Trophoblast cell (in vitro differentiated cells and primary cell): ENCODE results near the gene TTLL12.

Source experiments
- DNase-seq, 2 donors: peaks; one replicate each; pipeline ENCODE4 v3.0.0-alpha.2; 2016
- H2AFZ ChIP-seq: 2 replicates; pipeline ENCODE4 v1.6.1; 2013; ENCODE audit warnings: low read length, moderate library complexity, mild to moderate bottlenecking; ENCODE audit not compliant: insufficient read depth, poor library complexity
- H2AK5ac ChIP-seq: 2 replicates; pipeline ENCODE4 v1.6.1; 2013; ENCODE audit warnings: mild to moderate bottlenecking, low read length
- H2BK120ac ChIP-seq: 2 replicates; pipeline ENCODE4 v1.6.1; 2013; ENCODE audit warnings: low read length, mild to moderate bottlenecking, moderate library complexity; ENCODE audit not compliant: insufficient read depth, poor library complexity
- H2BK12ac ChIP-seq: 2 replicates; pipeline ENCODE4 v1.6.1; 2013; ENCODE audit warnings: mild to moderate bottlenecking, low read length, moderate library complexity
- H2BK5ac ChIP-seq: 2 replicates; pipeline ENCODE4 v1.6.1; 2013; ENCODE audit warnings: low read length, low read depth, moderate library complexity, mild to moderate bottlenecking; ENCODE audit not compliant: poor library complexity
- H3K14ac ChIP-seq: 2 replicates; pipeline ENCODE4 v1.6.1; 2013; ENCODE audit warnings: mild to moderate bottlenecking, low read length
- H3K18ac ChIP-seq: 2 replicates; pipeline ENCODE4 v1.6.1; 2013; ENCODE audit warnings: mild to moderate bottlenecking, low read length
- H3K23ac ChIP-seq: 2 replicates; pipeline ENCODE4 v1.6.1; 2013; ENCODE audit warnings: low read length
- H3K27ac ChIP-seq: 2 replicates; pipeline ENCODE4 v1.5.1; 2013; ENCODE audit warnings: low read depth, mild to moderate bottlenecking, inconsistent platforms, low read length, moderate library complexity
- H3K27me3 ChIP-seq: 2 replicates; pipeline ENCODE4 v1.6.1; 2013; ENCODE audit warnings: inconsistent platforms, mild to moderate bottlenecking, low read length, moderate library complexity; ENCODE audit not compliant: insufficient read depth
- H3K36me3 ChIP-seq, 2 experiments: 1 replicate in 1 of 2; 2 replicates in 1 of 2; pipeline ENCODE4 v1.6.1; 2013; ENCODE audit warnings: low read length in 2 of 2, mild to moderate bottlenecking in 2 of 2, moderate library complexity in 1 of 2; ENCODE audit not compliant: insufficient read depth in 2 of 2, control insufficient read depth in 1 of 2
- H3K4ac ChIP-seq: 2 replicates; pipeline ENCODE4 v1.6.1; 2013; ENCODE audit warnings: low read depth, mild to moderate bottlenecking, low read length, moderate library complexity
- H3K4me1 ChIP-seq, 2 experiments: 1 replicate in 1 of 2; 2 replicates in 1 of 2; pipeline ENCODE4 v1.6.1; 2013; ENCODE audit warnings: low read length in 2 of 2, mild to moderate bottlenecking in 2 of 2, moderate library complexity in 1 of 2; ENCODE audit not compliant: insufficient read depth in 2 of 2, control insufficient read depth in 1 of 2
- H3K4me2 ChIP-seq: 2 replicates; pipeline ENCODE4 v1.6.1; 2013; ENCODE audit warnings: inconsistent platforms, mild to moderate bottlenecking, low read length, moderate library complexity
- H3K4me3 ChIP-seq: 2 replicates; pipeline ENCODE4 v1.5.1; 2013; ENCODE audit warnings: mild to moderate bottlenecking, low read depth, low read length, inconsistent platforms
- H3K79me1 ChIP-seq: one replicate; pipeline ENCODE4 v1.6.1; 2013; ENCODE audit warnings: low read length
- H3K79me2 ChIP-seq: 2 replicates; pipeline ENCODE4 v1.6.1; 2013; ENCODE audit warnings: low read length, mild to moderate bottlenecking; ENCODE audit not compliant: control insufficient read depth, insufficient read depth, poor library complexity
- H3K9ac ChIP-seq: 2 replicates; pipeline ENCODE4 v1.6.1; 2013; ENCODE audit warnings: mild to moderate bottlenecking, low read length
- H3K9me3 ChIP-seq: 2 replicates; pipeline ENCODE4 v1.6.1; 2013; ENCODE audit warnings: low read depth, mild to moderate bottlenecking, control low read depth, inconsistent platforms, low read length; ENCODE audit not compliant: insufficient read depth
- H4K12ac ChIP-seq: 2 replicates; pipeline ENCODE4 v1.6.1; 2013; ENCODE audit warnings: low read depth, mild to moderate bottlenecking, low read length, moderate library complexity
- H4K8ac ChIP-seq: 2 replicates; pipeline ENCODE4 v1.6.1; 2013; ENCODE audit warnings: low read depth, mild to moderate bottlenecking, low read length, moderate library complexity
- H4K91ac ChIP-seq: one replicate; pipeline ENCODE4 v1.6.1; 2013; ENCODE audit warnings: low read depth, mild to moderate bottlenecking, low read length, moderate library complexity
- WGBS: extraction: QIAGEN DNeasy Blood & Tissue Kit; methylation state at CpG from one replicate; pipeline ENCODE4 v1.1.7; 2013; ENCODE audit warnings: missing lambda C conversion rate; ENCODE audit not compliant: insufficient read length, insufficient coverage; ENCODE audit errors: extremely low coverage; 5-methylcytosine and 5-hydroxymethylcytosine counted together

The TTLL12 gene

GRCh38 chr22:43157874-43158546 lies 28.9 kb downstream of the TTLL12 start:
- no peak overlapping the region for H3K27ac ChIP-seq
- no peak overlapping the region for H4K91ac ChIP-seq
- H3K79me1 ChIP-seq = no peaks in the 10 kb centered on the region
- DNase-seq = no peak
- no peak overlapping the region for H2AK5ac ChIP-seq
- H3K9ac ChIP-seq = no peak overlapping the region
- H3K23ac ChIP-seq = no peak overlapping the region
- H3K36me3 ChIP-seq = no peaks in the 10 kb centered on the region
- no peak overlapping the region for H2BK120ac ChIP-seq
- H3K14ac ChIP-seq = no peak overlapping the region
- H3K27me3 ChIP-seq = no peaks in the 10 kb centered on the region
- H3K79me2 ChIP-seq = no peaks in the 10 kb centered on the region
- H3K18ac ChIP-seq = no peak overlapping the region
- no peak overlapping the region for H2BK5ac ChIP-seq
- H3K4me2 ChIP-seq = no peak overlapping the region
- no peak overlapping the region for H2BK12ac ChIP-seq
- no peak overlapping the region for H4K8ac ChIP-seq
- H3K9me3 ChIP-seq = peaks cover 1% of the 10 kb centered on the region
- H4K12ac ChIP-seq = no peak overlapping the region
- H3K4me3 ChIP-seq = no peak overlapping the region
- no peaks in the 10 kb centered on the region for H3K4me1 ChIP-seq
- H3K4ac ChIP-seq = no peak overlapping the region
- H2AFZ ChIP-seq = no peak overlapping the region
- no CpG with 5 or more reads among the region's 9 CpGs for WGBS

GRCh38 chr22:43156413-43156812 lies 30.5 kb downstream of the TTLL12 start:
- Histone ChIP-seq H2BK120ac (no peak overlapping the region), H2BK5ac (no peak overlapping the region), H3K79me1 (no peaks in the 10 kb centered on the region), H3K4me1 (peaks cover 12 to 14% of the 10 kb centered on the region in 2 experiments), H3K27ac (no peak overlapping the region), H3K27me3 (no peaks in the 10 kb centered on the region), H3K4me3 (no peak overlapping the region), H4K8ac (no peak overlapping the region), H3K4ac (no peak overlapping the region), H3K14ac (no peak overlapping the region), H4K12ac (no peak overlapping the region), H3K9ac (no peak overlapping the region), H2AFZ (no peak overlapping the region), H2BK12ac (no peak overlapping the region), H4K91ac (no peak overlapping the region), H3K36me3 (no peaks in the 10 kb centered on the region), H2AK5ac (no peak overlapping the region), H3K18ac (no peak overlapping the region), H3K4me2 (no peak overlapping the region), H3K9me3 (no peaks in the 10 kb centered on the region), H3K23ac (no peak overlapping the region), H3K79me2 (no peaks in the 10 kb centered on the region)
- no CpG with 5 or more reads among the region's 12 CpGs for WGBS
- DNase-seq = no peak

GRCh38 chr22:43155789-43156188 lies 31.1 kb downstream of the TTLL12 start:
- Histone ChIP-seq H3K27ac (no peak overlapping the region), H3K18ac (no peak overlapping the region), H3K79me2 (no peaks in the 10 kb centered on the region), H4K91ac (no peak overlapping the region), H3K4me3 (no peak overlapping the region), H3K9me3 (no peaks in the 10 kb centered on the region), H2BK5ac (no peak overlapping the region), H2AK5ac (no peak overlapping the region), H3K4me2 (no peak overlapping the region), H3K4me1 (peaks cover 12 to 17% of the 10 kb centered on the region in 2 experiments), H3K36me3 (no peaks in the 10 kb centered on the region), H2AFZ (no peak overlapping the region), H3K27me3 (no peaks in the 10 kb centered on the region), H2BK120ac (no peak overlapping the region), H2BK12ac (no peak overlapping the region), H3K23ac (no peak overlapping the region), H4K8ac (no peak overlapping the region), H3K14ac (no peak overlapping the region), H4K12ac (no peak overlapping the region), H3K79me1 (no peaks in the 10 kb centered on the region), H3K9ac (no peak overlapping the region), H3K4ac (no peak overlapping the region)
- no peak for DNase-seq
- WGBS = no CpG with 5 or more reads among the region's 5 CpGs

- Histone ChIP-seq H3K4me2 (no peak overlapping the region), H3K23ac (no peak overlapping the region), H4K8ac (no peak overlapping the region), H3K4me3 (no peak overlapping the region), H3K14ac (no peak overlapping the region), H2BK12ac (no peak overlapping the region), H3K79me2 (no peaks in the 10 kb centered on the region), H3K9ac (no peak overlapping the region), H3K27ac (no peak overlapping the region), H3K27me3 (no peaks in the 10 kb centered on the region), H3K9me3 (no peaks in the 10 kb centered on the region), H4K91ac (no peak overlapping the region), H3K79me1 (no peaks in the 10 kb centered on the region), H2BK120ac (no peak overlapping the region), H2AFZ (no peak overlapping the region), H2AK5ac (no peak overlapping the region), H4K12ac (no peak overlapping the region), H3K18ac (no peak overlapping the region), H2BK5ac (no peak overlapping the region), H3K4ac (no peak overlapping the region), H3K36me3 (no peaks in the 10 kb centered on the region), H3K4me1 (peaks cover 12 to 17% of the 10 kb centered on the region in 2 experiments)
- WGBS = no CpG with 5 or more reads among the region's 27 CpGs
- peak in 1 of 2 donors; percentile 64 for DNase-seq
Measured at GRCh38 chr22:43154887-43155536, 31.9 kb downstream of the TTLL12 start.
